Natural killer cell (primary cell): ENCODE results near the gene PRRG2. TPM values are rescaled to one million over a fixed set of nuclear protein-coding genes. Genes with fewer than 3 reads are reported as not detected.
A peak's percentile ranks its signal among the peaks of the same experiment; 100 is the strongest.

ENCODE experiments used
- ATAC-seq, 3 donors: fragments of 150-1000 bp in 2 of 3; fragments of 200-7000 bp in 1 of 3; cut with Tn5 transposase; 1 replicate in 1 of 3; 2 replicates in 2 of 3; pipeline ENCODE4 v1.10.0; 2021; ENCODE audit warnings: mild to moderate bottlenecking in 2 of 3, moderate library complexity in 2 of 3
- DNase-seq, 2 donors: peaks; one replicate each; pipeline versions ENCODE4 v3.0.0 to v3.0.0-alpha.2; 2013 to 2021; ENCODE audit warnings: mixed read lengths in 1 of 2
- H3K27ac ChIP-seq: one replicate; pipeline ENCODE4 v1.5.1; 2013; ENCODE audit warnings: mild to moderate bottlenecking, low read length
- H3K27me3 ChIP-seq: one replicate; pipeline ENCODE4 v1.6.1; 2013; ENCODE audit warnings: low read length; ENCODE audit not compliant: control insufficient read depth, insufficient read depth
- H3K36me3 ChIP-seq: one replicate; pipeline ENCODE4 v1.6.1; 2013; ENCODE audit warnings: low read length; ENCODE audit not compliant: control insufficient read depth, insufficient read depth
- H3K4me1 ChIP-seq: one replicate; pipeline ENCODE4 v1.6.1; 2013; ENCODE audit warnings: low read length; ENCODE audit not compliant: control insufficient read depth, insufficient read depth
- H3K4me3 ChIP-seq: one replicate; pipeline ENCODE4 v1.5.1; 2013; ENCODE audit warnings: low read length
- H3K9me3 ChIP-seq: one replicate; pipeline ENCODE4 v1.6.1; 2013; ENCODE audit warnings: low read length; ENCODE audit not compliant: control insufficient read depth, insufficient read depth
- H3K27ac Mint-ChIP-seq, 2 donors: one replicate each; pipeline ENCODE4 v1.8.0; 2022; ENCODE audit warnings: mild to moderate bottlenecking in 2 of 2, mixed read lengths in 2 of 2, moderate library complexity in 1 of 2
- H3K27me3 Mint-ChIP-seq, 2 donors: one replicate each; pipeline ENCODE4 v1.8.0; 2022; ENCODE audit warnings: low read depth in 2 of 2, mixed read lengths in 2 of 2
- H3K36me3 Mint-ChIP-seq: one replicate; pipeline ENCODE4 v1.8.0; 2022; ENCODE audit warnings: mixed read lengths
- H3K4me1 Mint-ChIP-seq, 2 donors: one replicate each; pipeline ENCODE4 v1.8.0; 2022; ENCODE audit warnings: mixed read lengths in 2 of 2
- H3K4me3 Mint-ChIP-seq: one replicate; pipeline ENCODE4 v1.8.0; 2022; ENCODE audit warnings: mild to moderate bottlenecking, moderate library complexity, mixed read lengths
- H3K9me3 Mint-ChIP-seq, 2 donors: one replicate each; pipeline ENCODE4 v1.8.0; 2022; ENCODE audit warnings: mixed read lengths in 2 of 2
- CTCF ChIP-seq: fragments of 200-600 bp; IDR thresholded peaks from one replicate; pipeline ENCODE4 v1.8.0; 2022; ENCODE audit warnings: antibody characterized with exemption
- WGBS: methylation state at CpG from one replicate; pipeline ENCODE4 v1.1.7; 2013; ENCODE audit warnings: missing lambda C conversion rate; ENCODE audit not compliant: insufficient coverage; 5-methylcytosine and 5-hydroxymethylcytosine counted together
- intact Hi-C: fragments of 100-400 bp; cut with micrococcal nuclease; formaldehyde crosslinking; loops from one replicate; pipeline ENCODE4 v1.14.2; 2022
- total RNA-seq, 4 donors: library from RNA; stranded (reverse); fragments of 120-200 nt in 1 of 4; gene quantifications; one replicate each; pipeline versions ENCODE4 v1.2.3 to v1.2.4, GENCODE V29; 2013 to 2022

The PRRG2 gene
- total RNA-seq, 3 donors from 2014 or later (not counting 1 experiment from before 2014, with no cell fraction given): 0.39 to 0.56 TPM; not detected in 1

GRCh38 chr19:49589502-49589905, 8.4 kb downstream of the PRRG2 start:
- Histone ChIP-seq H3K27me3 (no peaks in the 10 kb centered on the region), H3K27ac (peak overlapping the region; percentile 3), H3K36me3 (peaks cover 9% of the 10 kb centered on the region), H3K4me3 (no peak overlapping the region), H3K4me1 (peaks cover 29% of the 10 kb centered on the region), H3K9me3 (no peaks in the 10 kb centered on the region)
- no peak for TF ChIP-seq CTCF
- 59% methylated on average over 5 of the region's 5 CpGs for WGBS
- no peak for ATAC-seq
- peak in 1 of 2 donors; percentile 62 for DNase-seq
- Mint-ChIP-seq H3K27me3 (no peaks in the 10 kb centered on the region), H3K36me3 (no peaks in the 10 kb centered on the region), H3K4me3 (peak overlapping the region; percentile 90), H3K27ac (peak overlapping the region; percentile 89 to 90), H3K4me1 (peaks cover 31 to 37% of the 10 kb centered on the region in 2 donors), H3K9me3 (no peaks in the 10 kb centered on the region)
- intact Hi-C loops: no loop called here

GRCh38 chr19:49590071-49590970, 9.2 kb downstream of the PRRG2 start:
- H3K4me3 ChIP-seq: peak overlapping the region; percentile 88
- peaks cover 29% of the 10 kb centered on the region for H3K4me1 ChIP-seq
- Mint-ChIP-seq H3K36me3 (no peaks in the 10 kb centered on the region), H3K27ac (peak overlapping the region; percentile 89 to 90), H3K4me3 (peak overlapping the region; percentile 90), H3K27me3 (no peaks in the 10 kb centered on the region), H3K9me3 (no peaks in the 10 kb centered on the region), H3K4me1 (peaks cover 32 to 41% of the 10 kb centered on the region in 2 donors)
- no peaks in the 10 kb centered on the region for H3K9me3 ChIP-seq
- peaks cover 14% of the 10 kb centered on the region for H3K36me3 ChIP-seq
- peak; percentile 74 to 91 (median 80) for ATAC-seq
- DNase-seq: peak; percentile 88 to 97
- intact Hi-C loops: loop anchor here (2.0 kb wide), 1 partner anchor 88 kb away; no protein-coding TSS in a partner anchor
- under 1% methylated on average over 58 of the region's 58 CpGs for WGBS
- peak overlapping the region; percentile 52 for H3K27ac ChIP-seq
- no peak for TF ChIP-seq CTCF
- no peaks in the 10 kb centered on the region for H3K27me3 ChIP-seq

- Mint-ChIP-seq H3K4me1 (peaks cover 32 to 41% of the 10 kb centered on the region in 2 donors), H3K27ac (peak within 1 kb of the TSS; percentile 89 to 90), H3K36me3 (no peaks in the 10 kb centered on the region), H3K4me3 (peak within 1 kb of the TSS; percentile 90), H3K9me3 (no peaks in the 10 kb centered on the region), H3K27me3 (no peaks in the 10 kb centered on the region)
- peaks cover 22% of the 10 kb centered on the region for H3K36me3 ChIP-seq
- H3K4me1 ChIP-seq: peaks cover 29% of the 10 kb centered on the region
- no peaks in the 10 kb centered on the region for H3K9me3 ChIP-seq
- ATAC-seq (peak; percentile 35 to 50 (median 38)), DNase-seq (peak; percentile 62 to 89)
- no peak for TF ChIP-seq CTCF
- H3K27me3 ChIP-seq: no peaks in the 10 kb centered on the region
- peak within 1 kb of the TSS; percentile 52 for H3K27ac ChIP-seq
- intact Hi-C loops: loop anchor here (2.0 kb wide), 1 partner anchor 88 kb away; no protein-coding TSS in a partner anchor
- H3K4me3 ChIP-seq: peak within 1 kb of the TSS; percentile 88
- 0% methylated on average over 29 of the region's 66 CpGs for WGBS
Observed at GRCh38 chr19:49590971-49591730, 10.0 kb downstream of the PRRG2 start, which contains the start of gene PRR12. PRR12 (plus strand) TSS chr19:49591182; CDS start chr19:49591655, 473 bp downstream.
